Inferior parietal cortex (tissue), 1 donor: ENCODE data around the gene GPC2.
"Not testable (repeated sequence)": the region's sequence is repeated elsewhere in the genome, so short reads cannot be mapped to it uniquely, and the experiment has no call there.

ENCODE experiments used
- DNase-seq: peaks from one replicate; pipeline ENCODE4 v3.0.0-alpha.2; 2016; ENCODE audit errors: extremely low spot score

The GPC2 gene

DNA sequence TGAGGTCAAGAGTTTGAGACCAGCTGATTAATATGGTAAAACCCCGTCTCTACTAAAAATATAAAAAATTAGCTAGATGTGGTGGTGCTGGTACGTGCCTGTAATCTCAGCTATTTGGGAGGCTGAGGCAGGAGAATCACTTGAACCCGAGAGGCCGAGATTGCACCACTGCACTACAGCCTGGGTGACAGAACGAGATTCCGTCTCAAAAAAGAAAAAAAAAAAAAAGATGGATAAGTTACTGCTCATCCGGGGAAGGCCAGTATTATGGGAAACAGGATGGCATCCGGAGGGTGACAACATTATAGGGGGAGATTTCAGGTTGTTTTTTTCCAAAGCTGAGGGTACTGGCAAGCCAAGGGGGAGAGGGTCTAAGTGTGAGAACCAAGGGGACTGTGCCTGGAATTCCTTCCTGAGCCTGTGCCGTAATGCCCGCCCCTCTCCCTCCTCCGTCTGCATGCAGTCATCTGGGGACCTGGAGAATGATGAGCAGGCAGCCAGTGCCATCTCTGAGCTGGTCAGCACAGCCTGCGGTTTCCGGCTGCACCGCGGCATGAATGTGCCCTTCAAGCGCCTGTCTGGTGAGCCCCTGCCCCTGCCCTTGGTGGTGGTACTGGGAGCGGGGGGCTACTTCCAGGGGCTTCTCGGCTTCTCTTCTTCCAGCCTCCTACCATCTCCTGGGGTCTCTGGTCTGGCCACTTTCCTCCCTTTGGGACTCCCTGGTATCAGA is 24.1 kb downstream of the GPC2 start:
- no peak for DNase-seq

DNA sequence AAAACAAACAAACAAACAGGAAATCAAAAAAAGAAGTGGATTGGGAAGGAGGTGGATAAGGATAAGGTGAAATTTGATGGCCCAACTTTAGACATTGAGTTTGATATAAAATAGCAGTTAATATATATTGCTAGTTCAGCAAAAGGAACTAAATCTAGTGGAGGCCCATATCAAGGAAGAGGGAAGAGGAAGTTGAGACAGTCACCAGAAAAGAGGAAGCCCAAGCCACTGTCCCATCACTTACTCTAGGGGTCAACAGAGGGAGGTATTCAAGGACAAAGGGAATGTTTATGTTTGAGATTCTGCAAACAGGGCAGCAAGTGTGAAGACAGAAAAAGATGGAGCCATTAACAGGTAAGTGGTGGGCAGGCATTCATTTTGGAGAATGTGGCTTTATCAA is 24.8 kb downstream of the GPC2 start:
- DNase-seq, result no peak

DNA sequence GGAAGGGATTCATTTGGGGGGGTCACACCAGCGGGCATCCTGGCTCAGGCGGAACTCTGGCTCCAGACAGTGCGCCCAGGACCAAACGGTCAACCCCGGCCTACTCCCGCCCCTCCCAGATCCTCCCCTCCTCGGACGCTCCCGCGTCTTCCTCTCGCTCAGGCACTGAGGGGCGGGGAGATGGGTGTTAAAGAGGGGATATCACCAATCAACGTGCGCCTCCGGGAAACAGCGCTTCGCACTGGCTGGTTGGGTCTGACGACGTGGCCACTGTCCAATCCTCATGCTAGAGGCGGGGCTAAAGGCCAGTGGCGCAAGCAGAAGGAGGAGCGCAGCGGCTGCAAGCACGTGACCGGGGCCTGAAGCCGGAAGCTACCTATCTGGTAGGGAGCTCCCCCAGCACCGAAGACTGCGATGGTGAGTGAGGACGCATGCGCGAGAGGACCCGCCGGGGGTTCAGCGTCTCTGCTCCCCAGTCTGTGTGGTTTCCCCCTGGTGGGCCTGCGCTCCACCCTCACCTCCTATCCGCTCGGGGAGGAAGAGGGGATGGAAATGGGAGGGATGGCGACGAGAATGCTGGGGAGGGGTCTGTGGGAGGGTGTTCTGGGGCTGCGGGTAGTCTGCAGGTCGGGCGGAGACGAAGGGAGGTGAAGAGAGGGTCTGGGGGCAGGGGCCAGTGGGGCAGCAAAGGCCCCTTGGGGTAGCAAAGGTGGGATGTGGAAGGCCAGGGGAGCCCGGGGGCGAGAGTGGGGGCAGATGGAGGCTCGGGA is 28.4 kb downstream of the GPC2 start, which contains the start of gene LAMTOR4:
Gene LAMTOR4, plus strand, starts transcription at position 360 of the 770 bp plus-strand sequence. Its CDS starts 55 bp downstream, at position 415.
- peak; percentile 99 for DNase-seq

DNA sequence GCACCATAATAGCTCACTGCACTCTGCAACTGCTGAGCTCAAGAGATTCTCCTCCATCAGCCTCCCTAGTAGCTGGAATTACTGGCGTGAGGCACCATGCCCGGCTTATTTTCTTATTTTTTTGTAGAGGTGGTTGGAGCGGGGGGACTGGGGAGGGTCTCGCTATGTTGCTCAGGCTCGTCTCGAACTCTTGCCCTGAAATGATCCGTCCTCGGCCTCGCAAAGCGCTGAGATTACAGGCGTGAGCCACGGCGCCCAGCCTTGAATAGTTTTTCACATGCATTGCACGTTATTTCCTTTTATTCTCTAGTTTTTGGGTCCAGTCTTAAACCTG is 29.0 kb downstream of the GPC2 start:
- DNase-seq, result no peak

DNA sequence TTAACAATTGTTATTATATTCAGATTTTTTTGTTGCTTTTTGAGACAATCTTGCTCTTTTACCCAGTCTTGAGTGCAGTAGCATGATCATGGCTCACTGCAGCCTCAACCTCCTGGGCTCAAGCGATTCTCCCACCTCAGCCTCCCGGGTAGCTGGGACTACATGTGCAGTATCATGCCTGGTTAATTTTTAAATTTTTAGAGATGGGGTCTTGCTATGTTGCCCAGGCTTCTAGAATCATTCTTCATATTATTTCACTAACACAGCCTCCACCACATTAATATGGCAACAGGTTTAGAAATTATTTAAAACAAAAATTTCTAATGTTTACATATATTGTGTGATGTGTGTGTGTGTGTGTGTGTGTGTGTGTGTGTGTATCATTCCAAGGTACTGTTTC is 29.9 kb downstream of the GPC2 start:
- no peak for DNase-seq

DNA sequence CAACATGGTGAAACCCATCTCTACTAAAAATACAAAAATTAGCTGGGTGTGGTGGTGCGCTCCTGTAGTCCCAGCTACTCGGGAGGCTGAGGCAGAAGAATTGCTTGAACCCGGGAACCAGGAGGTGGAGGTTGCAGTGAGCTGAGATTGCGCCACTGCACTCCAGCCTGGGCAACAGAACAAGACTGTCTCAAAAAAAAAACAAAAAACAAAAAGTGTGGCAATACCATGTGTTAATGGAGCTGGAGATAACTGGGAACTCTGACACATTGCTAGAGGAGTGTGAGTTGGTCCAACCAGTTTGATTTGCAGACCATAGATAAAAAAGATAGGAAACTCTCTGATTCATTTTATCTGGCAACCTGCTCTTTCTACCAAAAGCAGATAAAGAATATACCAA is 30.8 kb downstream of the GPC2 start:
- not testable (repeated sequence) for DNase-seq

DNA sequence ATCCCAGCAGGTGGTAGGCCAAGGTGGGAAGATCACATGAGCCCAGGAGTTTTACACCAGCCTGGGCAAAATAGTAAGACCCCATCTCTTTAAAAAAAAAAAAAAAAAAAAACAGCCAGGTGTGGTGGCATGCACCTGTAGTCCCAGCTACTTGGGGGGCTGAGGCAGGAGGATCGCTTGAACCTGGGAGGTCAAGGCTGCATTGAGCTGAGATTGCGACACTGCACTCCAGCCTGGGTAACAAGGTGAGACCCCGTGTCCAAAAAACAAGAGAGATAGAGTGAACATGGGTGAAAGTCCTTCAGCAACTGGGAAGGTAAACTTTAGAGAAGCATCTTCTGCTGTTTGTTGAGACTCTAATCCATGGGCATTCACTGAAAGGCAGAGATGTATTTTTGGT is 34.7 kb downstream of the GPC2 start:
- no peak for DNase-seq

DNA sequence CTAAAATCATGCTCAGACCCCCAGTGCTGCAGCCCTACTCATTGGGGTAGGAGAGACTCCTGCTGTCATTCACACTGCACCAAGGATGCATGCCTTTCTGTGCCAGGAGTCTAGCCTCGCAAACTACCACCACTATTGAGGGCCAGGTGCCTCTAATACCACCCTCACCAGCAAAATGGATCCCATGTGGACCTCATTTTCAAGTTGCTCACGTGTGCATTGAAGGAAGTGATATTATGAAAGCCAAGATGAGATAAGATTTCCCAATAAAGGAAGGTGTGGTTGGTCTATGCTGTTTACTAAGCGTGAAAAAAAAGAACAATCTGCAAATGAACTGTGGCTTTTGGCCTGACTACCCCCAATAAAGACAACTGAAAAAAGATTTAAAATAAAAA is 35.6 kb downstream of the GPC2 start:
- no peak for DNase-seq

DNA sequence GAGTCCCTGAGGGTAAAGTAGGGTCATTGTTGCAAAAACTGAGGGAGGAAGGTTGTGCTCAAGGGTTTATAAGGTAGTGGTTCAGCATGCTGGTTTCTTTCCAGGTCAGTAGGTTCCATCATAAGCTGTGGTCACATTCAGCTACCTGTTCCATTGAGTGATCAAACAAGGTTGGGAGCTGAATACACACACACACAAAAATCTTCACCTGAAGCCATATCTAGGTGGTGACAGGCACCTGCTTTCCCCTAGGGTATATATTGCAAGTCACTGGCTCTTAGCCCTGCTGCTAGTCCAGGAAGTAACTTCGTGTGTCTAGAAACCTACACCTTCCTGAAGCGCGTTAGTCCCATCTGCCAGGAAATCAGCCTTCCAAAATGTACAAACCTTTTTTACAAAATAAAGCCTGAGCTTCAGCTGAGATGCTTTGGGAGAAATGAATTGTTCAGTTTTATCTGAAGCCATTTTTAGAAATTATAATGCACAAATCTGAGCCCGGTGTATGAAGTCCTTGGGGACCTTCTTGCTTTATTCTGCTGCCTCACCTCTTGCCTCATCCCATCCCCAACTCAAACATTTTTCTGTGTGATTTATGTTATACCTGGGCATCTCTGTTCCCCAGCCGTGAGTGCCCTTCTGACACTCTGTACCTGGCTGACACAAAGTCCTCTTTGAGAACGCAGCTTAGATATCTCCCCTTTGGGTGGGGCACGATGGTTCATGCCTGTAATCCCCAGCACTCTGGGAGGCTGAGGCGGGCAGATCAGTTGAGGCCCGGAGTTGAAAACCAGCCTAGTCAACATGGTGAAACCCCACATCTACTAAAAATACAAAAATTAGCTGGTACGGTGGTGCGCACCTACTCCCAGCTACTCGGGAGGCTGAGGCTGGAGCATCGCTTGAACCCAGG is 39.1 kb downstream of the GPC2 start:
- no peak for DNase-seq

DNA sequence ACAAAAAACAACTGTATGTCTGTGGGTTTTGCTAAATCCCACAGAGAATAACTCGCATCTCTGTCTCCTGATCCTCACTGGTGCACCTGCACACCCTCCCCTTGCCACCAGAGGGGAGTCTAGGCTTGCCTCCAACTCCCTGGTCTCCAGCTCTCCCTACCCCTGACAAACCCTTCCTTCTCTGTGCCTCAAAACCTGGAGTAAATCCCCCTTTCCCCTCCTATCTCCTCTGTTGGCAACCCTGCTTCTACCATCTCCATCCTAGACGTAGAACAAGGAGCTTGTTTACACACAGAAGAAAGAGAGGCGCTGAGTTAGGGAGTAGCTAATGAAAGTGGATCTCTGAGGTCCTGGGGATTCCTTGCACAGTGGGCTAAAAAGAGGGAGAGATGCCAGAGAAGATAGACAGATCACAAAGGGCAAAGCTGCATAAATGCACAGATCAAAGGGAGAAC is 44.5 kb downstream of the GPC2 start:
- DNase-seq, result peak; percentile 52

DNA sequence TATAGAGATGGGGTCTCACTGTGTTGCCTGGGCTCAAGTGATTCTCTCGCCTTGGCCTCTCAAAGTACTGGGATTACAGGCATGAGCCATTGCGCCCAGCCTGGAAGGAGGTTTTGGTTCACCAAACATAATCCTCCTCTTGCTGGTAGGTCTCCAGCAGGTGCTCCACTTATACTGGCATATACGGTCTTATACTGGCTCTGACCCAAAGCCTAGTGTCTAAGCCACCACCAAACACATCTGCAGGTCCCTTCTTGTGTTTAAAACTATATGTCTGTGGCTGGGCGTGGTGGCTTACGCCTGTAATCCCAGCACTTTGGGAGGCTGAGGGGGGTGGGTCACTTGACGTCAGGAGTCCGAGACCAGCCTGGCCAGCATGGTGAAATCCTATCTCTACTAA is 45.1 kb downstream of the GPC2 start:
- DNase-seq, result no peak

DNA sequence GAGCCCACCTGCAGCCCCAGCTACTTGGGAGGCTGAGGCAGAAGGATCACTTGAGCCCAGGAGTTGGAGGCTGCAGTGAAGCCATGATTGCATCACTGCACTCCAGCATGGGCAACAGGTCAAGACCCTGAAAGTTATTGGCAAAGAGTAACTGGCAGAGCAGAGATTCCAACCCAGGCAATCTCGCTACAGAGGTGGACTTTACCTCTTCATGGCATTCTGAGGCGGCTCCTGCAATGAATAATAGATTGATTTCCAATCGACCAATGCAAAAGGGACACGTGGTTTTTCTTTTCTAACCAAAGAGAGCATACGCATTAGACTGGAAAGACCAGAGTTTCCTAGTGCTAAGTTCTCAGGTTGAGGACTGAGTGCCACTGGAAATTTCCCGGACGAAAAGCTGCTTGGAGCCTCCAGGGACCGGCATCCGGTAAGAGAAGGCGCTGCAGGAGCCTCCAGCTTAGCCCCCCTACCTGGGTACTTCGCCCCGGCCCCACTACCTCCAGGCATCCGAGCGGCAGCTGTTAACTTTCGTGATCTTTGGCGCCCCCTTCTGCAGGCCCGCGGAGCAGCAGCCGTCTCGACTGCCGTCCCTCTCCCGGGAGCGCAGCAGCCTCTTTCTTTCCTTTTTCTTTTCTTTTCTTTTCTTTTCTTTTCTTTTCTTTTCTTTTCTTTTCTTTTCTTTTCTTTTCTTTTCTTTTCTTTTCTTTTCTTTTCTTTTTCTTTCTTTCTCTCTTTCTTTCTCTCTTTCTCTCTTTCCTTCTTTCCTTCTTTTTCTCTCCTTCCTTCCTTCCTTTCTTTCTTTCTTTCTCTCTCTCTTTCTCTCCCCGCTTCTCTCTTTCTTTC is 46.4 kb downstream of the GPC2 start:
- peak; percentile 77 for DNase-seq

DNA sequence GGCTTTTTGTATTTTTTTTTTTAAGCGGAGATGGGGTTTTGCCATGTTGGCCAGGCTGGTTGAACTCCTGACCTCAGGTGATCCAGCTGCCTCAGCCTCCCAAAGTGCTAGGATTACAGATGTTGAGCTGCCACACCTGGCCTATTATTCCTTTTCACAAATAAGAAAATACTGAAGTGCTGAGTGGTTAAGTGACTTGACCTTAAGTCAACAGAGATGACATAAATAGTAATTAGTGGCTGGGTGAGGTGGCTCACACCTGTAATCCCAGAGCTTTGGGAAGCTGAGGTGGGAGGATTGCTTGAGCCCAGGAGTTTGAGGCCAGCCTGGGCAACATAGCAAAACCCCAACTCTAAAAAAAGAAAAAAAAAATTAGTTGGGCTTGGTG is 47.0 kb downstream of the GPC2 start:
- DNase-seq, result not testable (repeated sequence)

DNA sequence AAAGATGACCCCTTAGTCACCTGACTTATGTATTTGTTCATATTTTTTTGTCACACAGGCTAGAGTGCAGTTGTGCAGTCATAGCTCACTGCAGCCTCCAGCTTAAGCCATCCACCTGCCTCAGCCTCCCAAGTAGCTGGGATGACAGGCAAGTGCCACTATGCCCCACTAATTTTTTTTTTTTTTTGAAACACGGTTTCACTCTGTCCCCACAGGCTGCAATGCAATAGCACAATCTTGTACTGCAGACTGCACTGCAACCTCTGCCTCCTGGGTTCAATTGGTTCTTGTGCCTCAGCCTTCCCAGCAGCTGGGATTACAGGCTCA is 48.6 kb downstream of the GPC2 start:
- DNase-seq, result no peak

DNA sequence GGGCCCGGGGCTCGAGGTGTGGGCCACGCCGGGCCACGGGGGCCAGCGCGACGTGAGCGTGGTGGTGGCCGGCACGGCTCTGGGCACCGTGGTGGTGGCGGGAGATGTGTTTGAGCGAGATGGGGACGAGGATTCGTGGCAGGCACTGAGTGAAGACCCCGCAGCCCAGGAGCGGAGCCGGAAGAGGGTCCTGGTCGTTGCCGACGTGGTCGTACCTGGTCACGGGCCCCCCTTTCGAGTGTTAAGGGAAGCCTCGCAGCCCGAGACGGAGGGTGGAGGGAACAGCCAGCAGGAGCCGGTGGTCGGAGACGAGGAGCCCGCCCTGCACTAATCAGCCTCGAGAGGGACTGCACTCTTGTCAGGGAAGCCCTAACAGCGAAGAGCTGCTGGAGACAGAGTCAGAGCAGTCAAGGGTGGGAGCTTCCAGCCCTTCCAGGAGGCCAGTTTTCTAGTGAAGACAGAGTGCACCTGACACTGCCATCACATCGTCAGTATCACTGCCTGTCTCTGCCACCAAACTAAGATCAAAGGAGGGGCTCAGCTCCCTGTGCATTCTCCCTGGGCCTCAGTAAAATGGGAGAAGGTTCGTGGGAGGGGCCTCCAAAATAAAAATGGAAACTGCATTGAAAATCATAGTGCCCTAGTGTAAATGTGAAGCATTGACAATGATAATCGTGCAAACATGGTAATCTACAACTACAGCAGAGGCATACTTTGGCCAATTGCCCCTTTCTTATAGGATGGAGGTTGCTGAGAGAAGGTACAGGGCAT is 49.1 kb downstream of the GPC2 start:
- DNase-seq, result no peak

DNA sequence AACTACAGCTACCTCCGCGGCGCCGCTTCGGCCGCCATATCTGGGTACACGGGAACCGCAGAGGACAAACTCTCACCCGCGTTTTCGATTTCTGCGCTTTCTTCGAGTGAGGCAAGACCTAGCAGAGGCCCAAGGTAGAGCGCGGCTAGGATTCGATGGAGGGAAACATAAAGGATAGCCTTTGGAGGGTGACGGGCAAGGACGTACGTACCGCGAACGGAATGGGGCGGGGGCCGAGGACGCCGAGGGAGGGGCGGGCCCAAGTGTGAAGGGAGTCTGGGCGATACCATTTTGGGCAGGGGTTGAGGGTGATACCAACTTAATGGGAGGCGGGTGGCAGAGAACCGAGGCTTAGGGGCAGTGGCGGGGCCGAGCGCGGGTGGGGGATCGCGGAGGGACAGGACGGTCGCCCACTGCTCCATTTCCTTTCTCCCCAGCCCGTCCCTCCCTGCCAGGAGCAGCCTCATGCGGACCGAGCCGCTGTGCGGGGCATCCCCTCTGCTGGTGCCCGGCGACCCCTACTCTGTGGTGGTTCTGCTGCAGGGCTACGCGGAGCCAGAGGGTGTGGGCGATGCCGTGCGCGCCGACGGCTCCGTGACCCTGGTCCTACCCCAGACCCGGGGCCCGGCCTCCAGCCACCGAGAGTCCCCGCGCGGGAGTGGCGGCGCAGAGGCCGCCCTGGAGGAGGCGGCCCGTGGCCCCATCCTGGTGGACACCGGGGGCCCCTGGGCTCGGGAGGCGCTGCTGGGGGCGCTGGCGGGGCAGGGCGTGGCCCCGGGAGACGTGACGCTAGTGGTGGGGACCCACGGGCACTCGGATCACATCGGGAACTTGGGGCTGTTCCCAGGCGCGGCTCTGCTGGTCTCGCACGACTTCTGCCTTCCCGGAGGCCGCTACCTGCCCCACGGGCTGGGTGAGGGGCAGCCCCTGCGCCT is 50.0 kb downstream of the GPC2 start, which contains the start of gene MBLAC1:
Gene MBLAC1, plus strand, starts transcription at position 37 of the 935 bp plus-strand sequence. Its CDS starts 429 bp downstream, at position 466.
- peak; percentile 94 for DNase-seq

DNA sequence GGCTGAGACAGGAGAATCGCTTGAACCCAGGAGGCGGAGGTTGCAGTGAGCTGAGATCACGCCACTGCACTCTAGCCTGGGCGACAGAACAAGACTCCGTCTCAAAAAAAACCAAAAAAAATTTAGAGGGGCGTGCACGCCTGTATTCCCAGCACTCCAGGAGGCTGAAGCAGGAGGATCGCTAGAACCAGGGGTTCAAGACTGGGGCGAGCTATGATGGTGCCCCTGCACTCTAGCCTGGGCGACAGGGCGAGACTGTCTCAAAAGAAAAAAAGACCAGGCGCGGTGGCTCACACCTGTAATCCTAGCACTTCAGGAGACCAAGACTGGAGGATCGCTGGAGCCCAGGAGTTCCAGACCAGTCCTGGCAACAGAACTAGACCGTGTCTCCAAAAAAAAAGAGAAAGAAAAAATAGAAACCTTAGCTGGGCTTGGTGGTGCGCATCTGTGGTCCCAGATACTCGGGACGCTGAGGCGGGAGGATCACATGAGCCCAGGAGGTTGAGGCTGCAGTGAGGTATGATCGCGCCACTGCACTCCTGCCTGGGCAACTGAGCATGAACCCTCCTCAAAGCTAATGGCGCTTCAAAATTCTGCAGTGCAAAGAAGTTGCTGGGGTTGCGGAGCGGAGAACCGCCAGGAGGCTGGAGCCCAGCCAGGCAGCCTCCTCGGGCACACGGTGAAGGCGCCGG is 50.8 kb downstream of the GPC2 start:
- DNase-seq, result no peak

DNA sequence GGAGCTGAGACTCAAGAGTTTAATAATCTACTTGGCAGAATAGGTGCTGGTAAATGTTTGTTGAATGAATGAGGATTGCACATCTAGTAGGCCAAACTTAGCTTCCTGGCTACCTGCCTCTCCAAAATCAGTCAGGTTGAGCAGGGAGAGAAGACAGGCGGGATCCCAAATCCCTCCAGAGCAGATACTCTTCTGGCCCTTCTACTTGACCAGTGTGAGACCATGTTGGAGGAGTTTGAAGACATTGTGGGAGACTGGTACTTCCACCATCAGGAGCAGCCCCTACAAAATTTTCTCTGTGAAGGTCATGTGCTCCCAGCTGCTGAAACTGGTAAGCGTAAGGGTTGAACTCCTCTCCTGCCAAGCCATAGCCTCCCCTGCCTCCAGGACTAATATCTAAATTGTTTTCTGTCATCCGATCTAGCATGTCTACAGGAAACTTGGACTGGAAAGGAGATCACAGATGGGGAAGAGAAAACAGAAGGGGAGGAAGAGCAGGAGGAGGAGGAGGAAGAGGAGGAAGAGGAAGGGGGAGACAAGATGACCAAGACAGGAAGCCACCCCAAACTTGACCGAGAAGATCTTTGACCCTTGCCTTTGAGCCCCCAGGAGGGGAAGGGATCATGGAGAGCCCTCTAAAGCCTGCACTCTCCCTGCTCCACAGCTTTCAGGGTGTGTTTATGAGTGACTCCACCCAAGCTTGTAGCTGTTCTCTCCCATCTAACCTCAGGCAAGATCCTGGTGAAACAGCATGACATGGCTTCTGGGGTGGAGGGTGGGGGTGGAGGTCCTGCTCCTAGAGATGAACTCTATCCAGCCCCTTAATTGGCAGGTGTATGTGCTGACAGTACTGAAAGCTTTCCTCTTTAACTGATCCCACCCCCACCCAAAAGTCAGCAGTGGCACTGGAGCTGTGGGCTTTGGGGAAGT is 52.6 kb downstream of the GPC2 start:
- no peak for DNase-seq
